KG1 (cell line): ENCODE results near the gene KCNMA1.

Experiments used
- DNase-seq: peaks from one replicate; lab custom pipeline; 2025; lab: John Stamatoyannopoulos, UW

The KCNMA1 gene

GRCh38 chr10:77507291-77507880 is 130.2 kb downstream of the KCNMA1 start:
- no peak for DNase-seq

GRCh38 chr10:77506517-77507200 is 130.9 kb downstream of the KCNMA1 start:
- DNase-seq: no peak

GRCh38 chr10:77505431-77506334 is 131.9 kb downstream of the KCNMA1 start:
- DNase-seq: no peak

GRCh38 chr10:77504873-77505257 is 132.7 kb downstream of the KCNMA1 start:
- DNase-seq: no peak

- DNase-seq: no peak
Observed at GRCh38 chr10:77504196-77504872, 133.3 kb downstream of the KCNMA1 start.

- no peak for DNase-seq
Observed at GRCh38 chr10:77501846-77502261, 135.8 kb downstream of the KCNMA1 start.

- DNase-seq: no peak
Observed at GRCh38 chr10:77501152-77501845, 136.3 kb downstream of the KCNMA1 start.

GRCh38 chr10:77500754-77501151 is 136.9 kb downstream of the KCNMA1 start:
- no peak for DNase-seq

GRCh38 chr10:77498829-77499228 is 138.8 kb downstream of the KCNMA1 start:
- no peak for DNase-seq

GRCh38 chr10:77498210-77498609 is 139.4 kb downstream of the KCNMA1 start:
- DNase-seq: no peak

GRCh38 chr10:77497748-77498147 is 139.9 kb downstream of the KCNMA1 start:
- no peak for DNase-seq

- no peak for DNase-seq
Observed at GRCh38 chr10:77496941-77497420, 140.6 kb downstream of the KCNMA1 start.

GRCh38 chr10:77494756-77495541 is 142.7 kb downstream of the KCNMA1 start:
- no peak for DNase-seq

GRCh38 chr10:77494327-77494726 is 143.3 kb downstream of the KCNMA1 start:
- no peak for DNase-seq

GRCh38 chr10:77493851-77494261 is 143.8 kb downstream of the KCNMA1 start:
- DNase-seq: no peak

GRCh38 chr10:77493239-77493806 is 144.3 kb downstream of the KCNMA1 start:
- no peak for DNase-seq

- no peak for DNase-seq
Observed at GRCh38 chr10:77492368-77492994, 145.1 kb downstream of the KCNMA1 start.

- no peak for DNase-seq
Observed at GRCh38 chr10:77490534-77491314, 146.9 kb downstream of the KCNMA1 start.

- no peak for DNase-seq
Observed at GRCh38 chr10:77486517-77486916, 151.1 kb downstream of the KCNMA1 start.
